HG03039 (cell line): ENCODE measurements around the gene EFCAB5.
"Not testable (repeated sequence)": the region's sequence is repeated elsewhere in the genome, so short reads cannot be mapped to it uniquely, and the experiment has no call there.

ENCODE experiments used
- ATAC-seq: cut with Tn5 transposase; IDR thresholded peaks from one replicate; pipeline ENCODE4 v1.9.1; 2021; ENCODE audit warnings: mild to moderate bottlenecking, moderate library complexity; ENCODE audit not compliant: unreplicated experiment

The EFCAB5 gene

GRCh38 chr17:29933379-29933778, 8.1 kb upstream of the EFCAB5 start:
- ATAC-seq = no peak

GRCh38 chr17:29935909-29936308, 5.5 kb upstream of the EFCAB5 start:
- ATAC-seq = not testable (repeated sequence)

- no peak for ATAC-seq
Measured at GRCh38 chr17:29936724-29937123, 4.7 kb upstream of the EFCAB5 start.

- ATAC-seq = no peak
Measured at GRCh38 chr17:29945281-29945680, 3.8 kb downstream of the EFCAB5 start.

GRCh38 chr17:29948448-29949215, 7.2 kb downstream of the EFCAB5 start:
- ATAC-seq = no peak

GRCh38 chr17:29949696-29950095, 8.3 kb downstream of the EFCAB5 start:
- no peak for ATAC-seq

- ATAC-seq = no peak
Measured at GRCh38 chr17:29954405-29954804, 13.0 kb downstream of the EFCAB5 start.

GRCh38 chr17:29956225-29956624, 14.8 kb downstream of the EFCAB5 start:
- ATAC-seq = no peak

GRCh38 chr17:29957488-29957887, 16.1 kb downstream of the EFCAB5 start:
- ATAC-seq = not testable (repeated sequence)

- ATAC-seq = no peak
Measured at GRCh38 chr17:29958947-29959657, 17.7 kb downstream of the EFCAB5 start.

GRCh38 chr17:29959658-29960337, 18.4 kb downstream of the EFCAB5 start:
- ATAC-seq = no peak

- no peak for ATAC-seq
Measured at GRCh38 chr17:29962656-29963055, 21.2 kb downstream of the EFCAB5 start.

- no peak for ATAC-seq
Measured at GRCh38 chr17:29968271-29968670, 26.8 kb downstream of the EFCAB5 start.

GRCh38 chr17:29972277-29972676, 30.8 kb downstream of the EFCAB5 start:
- ATAC-seq = no peak

- ATAC-seq = no peak
Measured at GRCh38 chr17:29973005-29973404, 31.6 kb downstream of the EFCAB5 start.

GRCh38 chr17:29977836-29978235, 36.4 kb downstream of the EFCAB5 start:
- no peak for ATAC-seq

GRCh38 chr17:29980261-29980660, 38.8 kb downstream of the EFCAB5 start:
- ATAC-seq = no peak

- no peak for ATAC-seq
Measured at GRCh38 chr17:29982991-29983653, 41.7 kb downstream of the EFCAB5 start.

GRCh38 chr17:29996458-29996857, 55.0 kb downstream of the EFCAB5 start:
- ATAC-seq = no peak

- no peak for ATAC-seq
Measured at GRCh38 chr17:30000001-30000754, 58.7 kb downstream of the EFCAB5 start.
